ENCODE data around the gene IL37.

Gene IL37

GRCh38 chr2:112870841-112871835 is 39.8 kb upstream of the IL37 start:
- Histone ChIP-seq H3K36me3 (ENCODE audit: control insufficient read depth in 2 of 2, insufficient read depth in 1 of 2, low read length in 2 of 2) (no peaks in the 10 kb centered on the region), H3K4me3 (ENCODE audit: low read depth, low read length) (no peak overlapping the region), H3K27ac (ENCODE audit: extremely low read depth, low read depth, low read length) (no peak overlapping the region), H3K4me1 (ENCODE audit: control insufficient read depth, insufficient read depth, low read length) (peaks cover 11% of the 10 kb centered on the region), H3K9me3 (ENCODE audit: control insufficient read depth, insufficient read depth, low read depth, low read length) (no peaks in the 10 kb centered on the region)
- POLR2A ChIA-PET = interaction anchor here (0.6 kb wide), 1 partner anchor 761 kb away, joined by 3 read pairs; no protein-coding TSS in a partner anchor
- CTCF ChIA-PET = interaction anchor here (1.0 to 3.3 kb wide), 4 partner anchors 14 to 122 kb away, joined by 3 to 14 read pairs (median 3); no protein-coding TSS in a partner anchor
- no peak for TF ChIP-seq ZBTB21 (tag by site-specific recombination; IDR thresholded peaks at IDR 0.05)
- TF ChIP-seq ZNF777 (tag by site-specific recombination; IDR thresholded peaks at IDR 0.05; ENCODE audit: borderline replicate concordance) = no peak
- TF ChIP-seq ZNF221 (tag by site-specific recombination; IDR thresholded peaks at IDR 0.05; ENCODE audit: borderline replicate concordance) = no peak
- TF ChIP-seq ZNF677 (tag by site-specific recombination; IDR thresholded peaks at IDR 0.05) = no peak
- no peak for TF ChIP-seq ZNF561 (tag by site-specific recombination; IDR thresholded peaks at IDR 0.05; ENCODE audit: borderline replicate concordance)
- TF ChIP-seq ZNF768 (tag by site-specific recombination; IDR thresholded peaks at IDR 0.05) = no peak
- TF ChIP-seq ZNF23 (tag by site-specific recombination; IDR thresholded peaks at IDR 0.05; ENCODE audit: borderline replicate concordance) = no peak
- no peak for TF ChIP-seq ZNF776 (tag by site-specific recombination; IDR thresholded peaks at IDR 0.05; ENCODE audit: borderline replicate concordance)
- TF ChIP-seq ZNF391 (tag by site-specific recombination; IDR thresholded peaks at IDR 0.05; ENCODE audit: borderline replicate concordance, low read depth) = no peak
- no peak for TF ChIP-seq ZNF701 (tag by site-specific recombination; IDR thresholded peaks at IDR 0.05)
- no peak for TF ChIP-seq ZNF843 (tag by site-specific recombination; IDR thresholded peaks at IDR 0.05)

- POLR2A ChIA-PET = no interaction called here
- Histone ChIP-seq H3K9me3 (ENCODE audit: control insufficient read depth, insufficient read depth, low read depth, low read length) (no peaks in the 10 kb centered on the region), H3K36me3 (ENCODE audit: control insufficient read depth in 2 of 2, insufficient read depth in 1 of 2, low read length in 2 of 2) (no peaks in the 10 kb centered on the region), H3K4me3 (ENCODE audit: low read depth, low read length) (no peak overlapping the region), H3K4me1 (ENCODE audit: control insufficient read depth, insufficient read depth, low read length) (no peaks in the 10 kb centered on the region), H3K27ac (ENCODE audit: extremely low read depth, low read depth, low read length) (no peak overlapping the region)
- TF ChIP-seq GLIS2 (tag by site-specific recombination; IDR thresholded peaks at IDR 0.05) (no peak), ZNF37A (tag by site-specific recombination; IDR thresholded peaks at IDR 0.05) (no peak), ZNF341 (tag by site-specific recombination; IDR thresholded peaks at IDR 0.05; ENCODE audit: low read depth) (no peak)
- CTCF ChIA-PET = interaction anchor here (0.5 kb wide), 1 partner anchor 101 kb away, joined by 3 read pairs; no protein-coding TSS in a partner anchor
Measured at GRCh38 chr2:112876257-112876970, 34.6 kb upstream of the IL37 start.

GRCh38 chr2:112876971-112877361 is 34.0 kb upstream of the IL37 start:
- CTCF ChIA-PET = interaction anchor here (0.5 kb wide), 1 partner anchor 102 kb away, joined by 3 read pairs; no protein-coding TSS in a partner anchor
- TF ChIP-seq ZNF223 (tag by site-specific recombination; IDR thresholded peaks at IDR 0.05) (no peak), ZNF521 (tag by site-specific recombination; IDR thresholded peaks at IDR 0.05) (no peak), ZNF423 (tag by site-specific recombination; IDR thresholded peaks at IDR 0.05) (no peak), ZNF302 (tag by site-specific recombination; IDR thresholded peaks at IDR 0.05; ENCODE audit: low read depth) (no peak), ZFP41 (tag by site-specific recombination; IDR thresholded peaks at IDR 0.05; ENCODE audit: borderline replicate concordance) (no peak), ZNF274 (IDR thresholded peaks at IDR 0.05; ENCODE audit: low read length) (no peak), ZNF274 (tag by site-specific recombination; IDR thresholded peaks at IDR 0.05; ENCODE audit: borderline replicate concordance) (no peak), ZNF133 (tag by site-specific recombination; IDR thresholded peaks at IDR 0.05) (no peak), ZSCAN23 (tag by site-specific recombination; IDR thresholded peaks at IDR 0.05) (no peak), PRDM4 (tag by site-specific recombination; IDR thresholded peaks at IDR 0.05) (no peak), ZNF529 (tag by site-specific recombination; IDR thresholded peaks at IDR 0.05; ENCODE audit: insufficient replicate concordance) (no peak), EGR2 (tag by site-specific recombination; IDR thresholded peaks at IDR 0.05; ENCODE audit: low read depth) (no peak), SETDB1 (IDR thresholded peaks at IDR 0.05; ENCODE audit: insufficient read length, low read length) (no peak), ZNF660 (tag by site-specific recombination; IDR thresholded peaks at IDR 0.05) (no peak)
- peaks cover 2% of the 10 kb centered on the region; the same call in 1 of the 2 replicates for H3K4me1 ChIP-seq (ENCODE audit: control insufficient read depth, insufficient read depth, low read length)
- POLR2A ChIA-PET = no interaction called here
- H3K27ac ChIP-seq (ENCODE audit: extremely low read depth, low read depth, low read length) = no peak overlapping the region
- H3K4me3 ChIP-seq (ENCODE audit: low read depth, low read length) = no peak overlapping the region
- no peaks in the 10 kb centered on the region for H3K9me3 ChIP-seq (ENCODE audit: control insufficient read depth, insufficient read depth, low read depth, low read length)
- no peaks in the 10 kb centered on the region for H3K36me3 ChIP-seq (ENCODE audit: control insufficient read depth in 2 of 2, insufficient read depth in 1 of 2, low read length in 2 of 2)
